ENCODE results near the gene THSD7B. TPM values are rescaled to one million over a fixed set of nuclear protein-coding genes. Genes with fewer than 3 reads are reported as not detected.

THSD7B gene
- total and polyA plus RNA-seq, 10 of the 15 experiments (the other 5 are each of a cell fraction or from before 2014, with no cell fraction given) = 0.03 to 0.56 (median 0.28) TPM

DNA sequence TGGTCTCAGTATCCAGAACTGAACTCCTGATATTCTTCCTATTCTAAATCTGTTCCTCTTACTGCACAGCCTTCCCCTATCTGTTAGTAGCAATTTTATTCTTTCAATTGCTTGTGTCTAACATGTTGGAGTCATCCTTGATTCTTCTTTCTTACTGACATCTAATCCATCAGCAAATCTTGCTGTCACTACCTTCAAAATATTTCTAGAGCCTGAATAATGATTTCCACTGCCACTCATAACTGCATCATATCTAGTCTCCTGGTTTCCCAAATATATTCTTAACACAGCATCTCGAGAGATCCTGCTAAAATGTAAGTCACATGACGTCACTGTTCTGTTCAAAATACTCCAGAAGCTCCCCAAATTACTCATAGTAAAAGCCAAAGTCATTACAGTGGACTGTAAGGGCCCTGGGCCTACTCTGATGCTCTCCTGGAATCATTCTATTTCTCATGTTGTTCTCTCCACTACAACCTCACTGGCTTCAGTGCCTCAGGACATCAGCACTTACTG is 95.2 kb downstream of the THSD7B start:
- ChIA-PET SMC1A (ENCODE audit: uncharacterized antibody, unreplicated experiment) (no interaction called here), RAD21 (ENCODE audit: unreplicated experiment) (no interaction called here), CTCF (no interaction called here), POLR2A (no interaction called here)
- Histone ChIP-seq H3K9me3 (replicated peaks; ENCODE audit: control insufficient read depth, insufficient read depth, low read length) (no peaks in the 10 kb centered on the region), H3K36me3 (ENCODE audit: control insufficient read depth in 2 of 2, insufficient read depth in 2 of 2, low read length in 1 of 2) (no peaks in the 10 kb centered on the region), H3K9ac (ENCODE audit: control insufficient read depth, insufficient read depth, low read length) (no peak overlapping the region), H3K27me3 (replicated peaks in 1 of 2; ENCODE audit: control insufficient read depth in 2 of 2, insufficient read depth in 2 of 2, low read length in 1 of 2) (no peaks in the 10 kb centered on the region), H3K27ac (ENCODE audit: control insufficient read depth, insufficient read depth) (no peak overlapping the region), H2AFZ (ENCODE audit: control insufficient read depth, low read depth, low read length) (no peak overlapping the region), H3K79me2 (ENCODE audit: control insufficient read depth, insufficient read depth, low read length) (no peaks in the 10 kb centered on the region), H3K4me3 (no peak overlapping the region), H3K4me2 (ENCODE audit: control insufficient read depth, insufficient read depth) (no peak overlapping the region), H3K4me1 (ENCODE audit: control insufficient read depth, insufficient read depth, low read length) (no peaks in the 10 kb centered on the region), H4K20me1 (ENCODE audit: control insufficient read depth, insufficient read depth) (no peaks in the 10 kb centered on the region)
- no peak for ATAC-seq
- no peak for DNase-seq (ENCODE audit: low read depth, low spot score)
- TF ChIP-seq POLR2AphosphoS2 (IDR thresholded peaks at IDR 0.05; ENCODE audit: low read depth, low read length) = no peak
- 0 out of 2 replicates have a peak, but pooled peaks have one; percentile 14 for TF ChIP-seq ATF7 (IDR thresholded peaks at IDR 0.05; ENCODE audit: low read depth)
- no peak for TF ChIP-seq CBX3 (IDR thresholded peaks at IDR 0.05; ENCODE audit: borderline replicate concordance, low read depth)
- no TSS peak for BruUV-seq (replicated peaks)
- FAIRE-seq = no peak
- intact Hi-C loops (cut with micrococcal nuclease; ENCODE audit: unreplicated experiment) (no loop called here), in situ Hi-C loops (cut with MboI) (no loop called here)
- WGBS (ENCODE audit: insufficient coverage, insufficient replicate concordance, low lambda C conversion rate, missing lambda C conversion rate) = 3% methylated on average over 2 of the region's 2 CpGs

DNA sequence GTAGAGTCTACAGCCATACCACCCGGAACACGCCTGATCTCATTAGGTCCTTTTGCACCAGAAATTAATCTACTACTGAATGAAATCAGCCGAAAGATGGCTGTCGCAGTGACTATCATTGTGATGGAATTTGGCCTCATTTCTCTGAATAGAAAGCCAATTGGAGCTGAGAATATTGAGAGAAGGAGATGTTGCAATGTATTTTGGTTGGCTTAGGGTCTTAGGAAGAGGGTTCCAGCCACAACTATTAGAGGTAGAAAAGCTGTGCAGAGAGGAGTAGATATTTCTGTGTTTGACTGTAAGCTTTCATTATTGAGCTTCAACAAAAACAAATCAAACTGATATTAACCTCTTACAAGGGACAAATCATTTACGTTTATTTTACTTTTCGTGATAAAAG is 98.1 kb downstream of the THSD7B start:
- H3K4me2 ChIP-seq (ENCODE audit: control insufficient read depth, insufficient read depth) = no peak overlapping the region
- H3K79me2 ChIP-seq (ENCODE audit: control insufficient read depth, insufficient read depth, low read length) = no peaks in the 10 kb centered on the region
- no peak overlapping the region for H3K27ac ChIP-seq (ENCODE audit: control insufficient read depth, insufficient read depth)
- in situ Hi-C loops (cut with MboI) (no loop called here), intact Hi-C loops (cut with micrococcal nuclease; ENCODE audit: unreplicated experiment) (no loop called here)
- RAD21 ChIA-PET (ENCODE audit: unreplicated experiment) = no interaction called here
- 36% methylated on average over 6 of the region's 6 CpGs for WGBS (ENCODE audit: insufficient coverage, insufficient replicate concordance, low lambda C conversion rate, missing lambda C conversion rate)
- CTCF ChIA-PET = no interaction called here
- TF ChIP-seq, protein P1, sequence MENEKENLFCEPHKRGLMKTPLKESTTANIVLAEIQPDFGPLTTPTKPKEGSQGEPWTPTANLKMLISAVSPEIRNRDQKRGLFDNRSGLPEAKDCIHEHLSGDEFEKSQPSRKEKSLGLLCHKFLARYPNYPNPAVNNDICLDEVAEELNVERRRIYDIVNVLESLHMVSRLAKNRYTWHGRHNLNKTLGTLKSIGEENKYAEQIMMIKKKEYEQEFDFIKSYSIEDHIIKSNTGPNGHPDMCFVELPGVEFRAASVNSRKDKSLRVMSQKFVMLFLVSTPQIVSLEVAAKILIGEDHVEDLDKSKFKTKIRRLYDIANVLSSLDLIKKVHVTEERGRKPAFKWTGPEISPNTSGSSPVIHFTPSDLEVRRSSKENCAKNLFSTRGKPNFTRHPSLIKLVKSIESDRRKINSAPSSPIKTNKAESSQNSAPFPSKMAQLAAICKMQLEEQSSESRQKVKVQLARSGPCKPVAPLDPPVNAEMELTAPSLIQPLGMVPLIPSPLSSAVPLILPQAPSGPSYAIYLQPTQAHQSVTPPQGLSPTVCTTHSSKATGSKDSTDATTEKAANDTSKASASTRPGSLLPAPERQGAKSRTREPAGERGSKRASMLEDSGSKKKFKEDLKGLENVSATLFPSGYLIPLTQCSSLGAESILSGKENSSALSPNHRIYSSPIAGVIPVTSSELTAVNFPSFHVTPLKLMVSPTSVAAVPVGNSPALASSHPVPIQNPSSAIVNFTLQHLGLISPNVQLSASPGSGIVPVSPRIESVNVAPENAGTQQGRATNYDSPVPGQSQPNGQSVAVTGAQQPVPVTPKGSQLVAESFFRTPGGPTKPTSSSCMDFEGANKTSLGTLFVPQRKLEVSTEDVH (IDR thresholded peaks at IDR 0.05; ENCODE audit: low read depth, partially characterized antibody) = no peak
- no peak for TF ChIP-seq ZZZ3 (IDR thresholded peaks at IDR 0.05; ENCODE audit: control insufficient read depth, insufficient read length, low read depth)
- TF ChIP-seq JUNB (IDR thresholded peaks at IDR 0.05) = no peak
- POLR2A ChIA-PET = no interaction called here
- H3K9ac ChIP-seq (ENCODE audit: control insufficient read depth, insufficient read depth, low read length) = no peak overlapping the region
- ATAC-seq = no peak
- H3K4me1 ChIP-seq (ENCODE audit: control insufficient read depth, insufficient read depth, low read length) = no peaks in the 10 kb centered on the region
- DNase-seq (ENCODE audit: low read depth, low spot score) = no peak
- BruUV-seq (replicated peaks) = no TSS peak
- H3K27me3 ChIP-seq (replicated peaks in 1 of 2; ENCODE audit: control insufficient read depth in 2 of 2, insufficient read depth in 2 of 2, low read length in 1 of 2) = no peaks in the 10 kb centered on the region
- FAIRE-seq = no peak
- no peak overlapping the region for H3K4me3 ChIP-seq
- no peaks in the 10 kb centered on the region for H4K20me1 ChIP-seq (ENCODE audit: control insufficient read depth, insufficient read depth)
- no peaks in the 10 kb centered on the region for H3K9me3 ChIP-seq (replicated peaks; ENCODE audit: control insufficient read depth, insufficient read depth, low read length)
- no peak overlapping the region for H2AFZ ChIP-seq (ENCODE audit: control insufficient read depth, low read depth, low read length)
- SMC1A ChIA-PET (ENCODE audit: uncharacterized antibody, unreplicated experiment) = interaction anchor here (1.0 to 1.1 kb wide), 2 partner anchors 13 to 18 kb away, joined by 3 read pairs; no protein-coding TSS in a partner anchor
- no peaks in the 10 kb centered on the region for H3K36me3 ChIP-seq (ENCODE audit: control insufficient read depth in 2 of 2, insufficient read depth in 2 of 2, low read length in 1 of 2)
